GM18868 (cell line): ENCODE measurements around the gene ERVK3-1.
A peak's percentile ranks its signal among the peaks of the same experiment; 100 is the strongest.
"Not testable (repeated sequence)": the region's sequence is repeated elsewhere in the genome, so short reads cannot be mapped to it uniquely, and the experiment has no call there.

ENCODE experiments used
- ATAC-seq: cut with Tn5 transposase; IDR thresholded peaks from one replicate; pipeline ENCODE4 v1.9.1; 2021; ENCODE audit warnings: mild to moderate bottlenecking, moderate library complexity; ENCODE audit not compliant: unreplicated experiment

The ERVK3-1 gene

GRCh38 chr19:58304255-58304654, 922 bp upstream of the ERVK3-1 start:
- ATAC-seq = no peak

- no peak for ATAC-seq
Observed at GRCh38 chr19:58304748-58305064, 471 bp upstream of the ERVK3-1 start.

GRCh38 chr19:58305932-58306323, 751 bp downstream of the ERVK3-1 start:
- ATAC-seq = no peak

GRCh38 chr19:58307736-58308135, 2.6 kb downstream of the ERVK3-1 start:
- no peak for ATAC-seq

GRCh38 chr19:58310685-58311084, 5.5 kb downstream of the ERVK3-1 start:
- not testable (repeated sequence) for ATAC-seq

- no peak for ATAC-seq
Observed at GRCh38 chr19:58311345-58311865, 6.2 kb downstream of the ERVK3-1 start.

GRCh38 chr19:58315580-58315979, 10.4 kb downstream of the ERVK3-1 start:
- no peak for ATAC-seq

- ATAC-seq = no peak
Observed at GRCh38 chr19:58317476-58318072, 12.4 kb downstream of the ERVK3-1 start.

GRCh38 chr19:58318297-58318696, 13.1 kb downstream of the ERVK3-1 start:
- no peak for ATAC-seq

- ATAC-seq = no peak
Observed at GRCh38 chr19:58319241-58319640, 14.1 kb downstream of the ERVK3-1 start.

- no peak for ATAC-seq
Observed at GRCh38 chr19:58325311-58326022, 20.3 kb downstream of the ERVK3-1 start.

GRCh38 chr19:58326501-58326913, 21.3 kb downstream of the ERVK3-1 start:
- peak; percentile 26 for ATAC-seq

GRCh38 chr19:58326914-58327726, 21.9 kb downstream of the ERVK3-1 start, which contains the start of gene ZSCAN22:
Gene ZSCAN22, plus strand, starts transcription at chr19:58326994. Its CDS starts 7,809 bp downstream, at chr19:58334803.
- peak; percentile 90 for ATAC-seq

GRCh38 chr19:58328999-58329398, 23.8 kb downstream of the ERVK3-1 start:
- ATAC-seq = no peak

- ATAC-seq = no peak
Observed at GRCh38 chr19:58330458-58330857, 25.3 kb downstream of the ERVK3-1 start.

- no peak for ATAC-seq
Observed at GRCh38 chr19:58332697-58333096, 27.5 kb downstream of the ERVK3-1 start.

- ATAC-seq = no peak
Observed at GRCh38 chr19:58334691-58335249, 29.6 kb downstream of the ERVK3-1 start.

GRCh38 chr19:58335630-58336029, 30.5 kb downstream of the ERVK3-1 start:
- no peak for ATAC-seq

GRCh38 chr19:58336216-58336615, 31.0 kb downstream of the ERVK3-1 start:
- ATAC-seq = no peak

GRCh38 chr19:58336820-58337219, 31.6 kb downstream of the ERVK3-1 start:
- no peak for ATAC-seq

- no peak for ATAC-seq
Observed at GRCh38 chr19:58338336-58338735, 33.2 kb downstream of the ERVK3-1 start.
